ENCODE results near the gene GBX1. TPM values are rescaled to one million over a fixed set of nuclear protein-coding genes. Genes with fewer than 3 reads are reported as not detected.

The GBX1 gene
- polyA plus RNA-seq, 3 donors = 0.19 TPM; not detected in 2

DNA sequence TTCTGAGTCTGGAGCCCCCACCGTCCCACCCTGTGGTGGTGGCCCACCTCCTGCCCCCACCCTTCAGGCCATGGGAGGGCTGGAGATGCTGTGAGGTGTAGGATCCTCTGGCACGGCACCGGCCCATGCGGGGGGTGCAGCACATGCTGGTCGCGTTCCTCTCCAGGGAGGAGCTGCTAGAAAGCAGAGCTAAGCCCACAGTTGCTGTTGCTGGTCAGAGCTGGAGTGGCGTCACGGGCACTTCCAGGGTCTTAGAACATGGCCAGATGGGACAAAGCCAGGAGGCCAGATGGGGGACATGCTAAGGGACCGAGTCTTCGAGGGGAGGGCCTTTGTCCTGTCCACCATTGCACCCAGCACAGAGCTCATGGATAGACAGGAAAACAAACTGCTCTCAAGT lies 59.6 kb downstream of the GBX1 start:
- no peak for DNase-seq (ENCODE audit: extremely low read depth in 1 of 11, low read depth in 9 of 11, low spot score in 4 of 11)

DNA sequence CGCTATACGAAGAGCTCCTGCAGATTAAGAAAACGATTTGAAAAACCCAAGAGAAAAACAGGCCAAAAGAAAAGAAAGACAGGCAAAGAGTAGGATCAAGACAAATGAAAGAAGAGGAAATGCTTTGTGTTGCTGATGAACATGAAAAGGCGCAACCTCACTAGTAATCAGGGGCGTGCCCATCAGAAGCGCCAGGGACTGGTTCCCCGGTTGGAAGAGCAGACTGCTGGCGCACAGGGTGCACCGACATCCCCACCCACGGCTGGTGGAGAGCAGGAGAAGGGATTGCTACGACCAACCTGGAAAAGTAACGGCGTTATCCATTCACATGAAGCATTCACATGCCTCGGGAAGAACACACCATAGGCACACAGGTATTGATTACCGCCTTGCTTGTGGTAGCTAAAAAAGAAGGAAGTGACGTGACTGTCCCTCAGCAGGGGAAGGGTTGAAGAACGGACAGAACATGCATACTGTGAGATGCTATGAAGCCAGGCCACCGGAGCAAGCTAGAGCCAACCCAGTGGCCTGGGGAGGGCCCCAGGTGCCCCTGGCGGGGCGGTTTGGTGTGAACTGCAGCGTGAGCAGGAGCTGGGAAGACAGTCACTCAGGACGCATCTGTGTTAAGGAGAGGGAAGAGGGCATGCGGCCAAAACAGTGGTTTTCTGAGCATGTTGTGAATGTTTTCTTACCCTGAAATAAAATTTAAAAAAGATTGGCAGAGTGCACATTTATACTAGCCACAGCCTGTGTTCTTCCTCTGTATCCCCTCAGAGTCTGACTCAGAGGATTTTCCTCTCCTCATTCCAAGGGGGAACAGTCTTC lies 62.9 kb downstream of the GBX1 start:
- DNase-seq (ENCODE audit: extremely low read depth in 1 of 11, low read depth in 9 of 11, low spot score in 4 of 11) = no peak

DNA sequence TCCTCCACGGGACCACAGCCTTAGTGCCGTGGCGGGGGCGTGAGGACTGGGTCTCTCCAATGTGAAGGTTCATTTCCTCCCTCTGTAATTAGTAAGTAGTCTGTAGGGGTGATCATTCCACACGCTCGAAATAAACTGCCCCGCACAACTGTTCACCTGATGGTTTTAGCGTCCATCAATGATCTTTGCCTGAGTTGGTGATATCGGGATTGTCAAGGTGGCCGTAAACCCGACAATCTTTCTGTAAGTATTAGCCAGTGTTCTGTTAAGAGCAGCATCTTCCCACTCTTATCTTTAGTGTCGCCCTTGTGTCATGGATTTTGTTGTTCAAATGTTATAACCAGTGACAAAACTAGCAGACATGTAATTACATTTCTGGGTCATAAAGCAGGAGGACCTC lies 63.5 kb downstream of the GBX1 start:
- no peak for DNase-seq (ENCODE audit: extremely low read depth in 1 of 11, low read depth in 9 of 11, low spot score in 4 of 11)

DNA sequence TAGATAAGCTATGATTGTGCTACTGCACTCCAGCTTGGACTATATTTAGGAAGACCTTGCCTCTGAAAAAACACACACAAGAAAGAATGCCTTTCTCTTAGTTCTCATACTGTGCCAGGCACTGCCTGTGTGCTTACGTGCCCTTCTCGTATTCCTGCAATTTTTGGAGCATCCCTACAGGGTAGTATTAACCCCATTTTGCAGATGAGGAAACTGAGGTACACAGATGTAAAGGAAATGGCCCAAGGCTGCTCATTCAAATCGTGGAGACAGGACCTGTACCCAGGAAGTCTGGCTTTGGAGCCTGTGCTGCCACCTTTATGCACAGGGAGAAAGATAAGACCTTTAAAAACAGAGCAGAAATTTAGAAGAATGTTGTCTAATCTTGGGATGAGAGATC lies 64.5 kb downstream of the GBX1 start:
- DNase-seq (ENCODE audit: extremely low read depth in 1 of 11, low read depth in 9 of 11, low spot score in 4 of 11) = no peak

DNA sequence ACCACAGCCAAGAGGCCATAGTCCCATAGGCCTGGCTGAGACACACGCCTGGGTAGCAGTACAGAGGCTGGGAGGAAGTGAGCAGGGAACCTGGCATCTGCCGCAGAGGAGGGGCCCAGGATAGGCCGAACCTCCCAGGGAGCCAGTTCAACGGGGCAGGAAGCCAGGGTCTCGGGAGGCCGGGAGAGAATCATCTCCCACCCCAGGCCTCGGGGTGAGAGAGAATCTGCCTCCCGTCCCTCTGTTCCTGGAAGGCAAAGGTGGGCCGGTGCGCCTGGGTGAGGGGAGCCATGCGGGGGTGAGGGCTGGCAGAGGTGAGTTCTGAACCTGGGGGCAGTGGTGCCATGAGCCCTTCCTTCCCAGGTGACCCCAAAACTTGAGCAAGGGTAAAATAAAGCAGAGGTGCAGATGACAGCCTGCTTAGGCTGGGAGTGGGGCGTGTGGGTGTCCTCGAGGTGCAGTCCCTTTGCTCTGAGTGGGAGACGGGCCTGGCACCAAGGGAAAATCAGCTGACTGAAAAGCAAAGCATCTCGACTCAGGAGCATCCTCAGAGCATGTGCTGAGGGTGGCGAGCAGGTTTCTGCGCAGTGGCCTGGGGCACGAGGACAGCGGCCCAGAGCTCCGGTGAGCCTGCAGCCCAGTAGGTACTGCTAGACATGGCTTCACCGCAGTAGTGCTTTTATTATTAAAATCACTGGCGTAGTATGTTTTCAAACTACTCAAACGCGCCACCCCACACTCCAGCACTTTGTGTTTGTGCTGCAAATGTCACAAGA lies 65.7 kb downstream of the GBX1 start:
- DNase-seq (ENCODE audit: extremely low read depth in 1 of 11, low read depth in 9 of 11, low spot score in 4 of 11) = no peak

DNA sequence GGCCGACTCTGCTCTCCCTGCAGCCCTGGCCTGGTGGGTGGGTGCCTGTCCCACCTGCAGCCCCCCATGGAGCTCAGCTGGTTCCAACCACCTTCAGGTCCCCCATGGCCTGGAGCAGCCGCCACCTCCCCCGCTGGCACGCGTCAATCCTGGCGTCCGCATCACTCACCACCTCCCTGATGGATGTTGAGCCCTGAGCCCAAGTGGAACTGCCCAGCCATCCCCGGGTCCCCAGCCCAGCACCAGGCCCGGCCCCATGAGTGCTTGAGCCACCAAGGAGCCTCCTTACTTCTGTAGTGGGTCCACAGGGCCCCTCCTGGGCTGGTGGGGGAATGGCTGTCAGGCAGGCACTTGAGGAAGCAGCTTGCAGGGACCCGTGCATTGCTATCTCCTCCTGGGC lies 66.6 kb downstream of the GBX1 start:
- no peak for DNase-seq (ENCODE audit: extremely low read depth in 1 of 11, low read depth in 9 of 11, low spot score in 4 of 11)

DNA sequence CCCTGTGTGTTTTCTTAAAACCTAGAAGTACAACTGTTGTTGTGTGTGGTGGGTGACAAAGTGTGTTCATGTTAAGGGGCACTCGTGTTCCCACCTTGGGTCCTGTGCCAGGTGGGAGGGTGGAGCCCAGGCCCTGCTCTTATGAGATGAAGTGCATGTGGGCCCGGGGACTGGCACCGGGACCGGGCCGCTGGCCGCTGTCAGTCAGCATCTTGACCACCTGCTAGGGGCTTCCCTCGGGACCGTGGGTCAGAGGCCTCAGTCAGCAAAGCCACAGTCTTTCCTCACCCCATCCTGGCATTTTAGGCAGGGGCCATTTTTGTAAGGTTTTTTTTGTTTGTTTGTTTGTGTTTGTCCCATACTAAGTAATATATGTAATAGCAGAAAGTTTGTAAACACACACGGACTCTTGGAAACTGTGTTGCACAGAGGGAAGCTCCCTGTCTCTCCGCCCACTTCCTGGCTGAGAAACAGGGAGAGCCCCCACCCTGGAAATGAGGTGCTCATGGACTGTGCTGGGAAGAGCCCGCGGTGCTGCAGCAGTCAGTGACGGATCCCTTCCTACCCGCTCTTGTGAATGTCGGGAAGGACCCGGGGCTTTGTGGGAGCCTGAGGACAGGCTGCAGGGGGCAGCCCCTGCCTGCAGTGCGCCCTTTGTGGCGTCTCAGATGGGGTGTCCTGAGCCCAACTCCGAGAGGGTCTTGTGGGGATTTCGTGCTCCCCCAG lies 67.8 kb downstream of the GBX1 start:
- DNase-seq (ENCODE audit: extremely low read depth in 1 of 11, low read depth in 9 of 11, low spot score in 4 of 11) = no peak

Other genes with a start within 250 kb of the GBX1 start
- gene KCNH2, start 189.4 kb downstream of the GBX1 start, polyA plus RNA-seq (ENCODE audit: insufficient read length in 3 of 3) = 10 to 100 TPM; 13.6 to 21.8 (median 20.2) TPM
- 10 to 100 TPM in 2 of 3 donors, 1 to 10 TPM in 1; 7.7 to 14.4 (median 12.7) TPM for gene NOS3, start 176.7 kb downstream of the GBX1 start, polyA plus RNA-seq (ENCODE audit: insufficient read length in 3 of 3)
- gene ATG9B, start 143.2 kb downstream of the GBX1 start, polyA plus RNA-seq (ENCODE audit: insufficient read length in 3 of 3) = 1 to 10 TPM; 2.3 to 4.6 (median 4.2) TPM
- 10 to 100 TPM; 19.3 to 32.5 (median 26.9) TPM for gene ABCB8, start 139.2 kb downstream of the GBX1 start, polyA plus RNA-seq (ENCODE audit: insufficient read length in 3 of 3)
- 1 to 10 TPM; 1.3 to 2.5 (median 2.3) TPM for gene ASIC3, start 119.2 kb downstream of the GBX1 start, polyA plus RNA-seq (ENCODE audit: insufficient read length in 3 of 3)
- gene CDK5, start 109.8 kb downstream of the GBX1 start, polyA plus RNA-seq (ENCODE audit: insufficient read length in 3 of 3) = 10 to 100 TPM; 14.7 to 18.9 (median 17.3) TPM
- 100 to 1,000 TPM in 2 of 3 donors, 10 to 100 TPM in 1; 75.9 to 120 (median 110) TPM for gene SLC4A2, start 108.1 kb downstream of the GBX1 start, polyA plus RNA-seq (ENCODE audit: insufficient read length in 3 of 3)
- 10 to 100 TPM; 50.6 to 75.0 (median 71.7) TPM for gene FASTK, start 86.9 kb downstream of the GBX1 start, polyA plus RNA-seq (ENCODE audit: insufficient read length in 3 of 3)
- 10 to 100 TPM; 21.6 to 36.0 (median 34.5) TPM for gene TMUB1, start 84.2 kb downstream of the GBX1 start, polyA plus RNA-seq (ENCODE audit: insufficient read length in 3 of 3)
- gene AGAP3, start 81.2 kb downstream of the GBX1 start, polyA plus RNA-seq (ENCODE audit: insufficient read length in 3 of 3) = 10 to 100 TPM; 53.8 to 75.3 (median 72.3) TPM
- not detected for gene ASB10, start 19.6 kb upstream of the GBX1 start, polyA plus RNA-seq (ENCODE audit: insufficient read length in 3 of 3)
- not detected for gene H2BK1, start 42.8 kb upstream of the GBX1 start, polyA plus RNA-seq (ENCODE audit: insufficient read length in 3 of 3)
- 10 to 100 TPM; 22.3 to 30.9 (median 30.8) TPM for gene ABCF2, start 59.5 kb upstream of the GBX1 start, polyA plus RNA-seq (ENCODE audit: insufficient read length in 3 of 3)
- gene CHPF2, start 64.8 kb upstream of the GBX1 start, polyA plus RNA-seq (ENCODE audit: insufficient read length in 3 of 3) = 10 to 100 TPM; 20.3 to 28.1 (median 25.9) TPM
- gene SMARCD3, start 81.0 kb upstream of the GBX1 start, polyA plus RNA-seq (ENCODE audit: insufficient read length in 3 of 3) = 10 to 100 TPM; 64.4 to 81.5 (median 72.8) TPM
- gene NUB1, start 174.1 kb upstream of the GBX1 start, polyA plus RNA-seq (ENCODE audit: insufficient read length in 3 of 3) = 10 to 100 TPM; 76.5 to 94.3 (median 82.0) TPM
- gene WDR86, start 242.3 kb upstream of the GBX1 start, polyA plus RNA-seq (ENCODE audit: insufficient read length in 3 of 3) = 10 to 100 TPM; 24.3 to 52.0 (median 39.1) TPM

Measured in renal cortex interstitium (tissue), 11 donors.